ENCODE measurements around the gene ENDOG. TPM values are rescaled to one million over a fixed set of nuclear protein-coding genes. Genes with fewer than 3 reads are reported as not detected.

Gene ENDOG
- total RNA-seq, 1 experiment from 2014 or later: 16.7 TPM

GRCh38 chr9:128781187-128782070, 36.9 kb upstream of the ENDOG start:
- H3K79me2 ChIP-seq (ENCODE audit: insufficient read depth, low read length): no peaks in the 10 kb centered on the region
- no peak for TF ChIP-seq CTCF (conservative IDR thresholded peaks at IDR 0.05)
- WGBS (ENCODE audit: extremely low coverage, insufficient read length, low lambda C conversion rate): no CpG with 5 or more reads among the region's 7 CpGs
- H3K9ac ChIP-seq (ENCODE audit: extremely low read depth, insufficient read length, low read length): no peak overlapping the region
- H3K4me2 ChIP-seq (ENCODE audit: insufficient read depth, insufficient read length, low read length): no peak overlapping the region
- no peak overlapping the region for H4K91ac ChIP-seq (ENCODE audit: insufficient read length, low read depth, low read length)
- H3K27ac ChIP-seq (ENCODE audit: insufficient read length, low read depth, low read length): no peak overlapping the region
- no peak overlapping the region for H3K56ac ChIP-seq (ENCODE audit: insufficient read length, low read depth, low read length)
- H2BK12ac ChIP-seq (ENCODE audit: insufficient read length, low read depth, low read length): no peak overlapping the region
- no peak for DNase-seq
- no peak overlapping the region for H3K4me3 Mint-ChIP-seq
- no peaks in the 10 kb centered on the region for H4K20me1 ChIP-seq (ENCODE audit: control insufficient read depth, insufficient read depth, insufficient read length)
- peaks cover 0 to 2% (median 0%) of the 10 kb centered on the region in 3 experiments; a peak in 2 of 7 replicates for H3K36me3 Mint-ChIP-seq (ENCODE audit: insufficient read depth in 1 of 3, low read depth in 3 of 3)
- no peak overlapping the region for H4K8ac ChIP-seq (replicated peaks; ENCODE audit: insufficient read length, low read depth, low read length)
- no peak overlapping the region for H3K4ac ChIP-seq (ENCODE audit: low read depth, low read length)
- H3K18ac ChIP-seq (ENCODE audit: insufficient read length, low read depth, low read length): no peak overlapping the region
- no peaks in the 10 kb centered on the region for H3K4me1 ChIP-seq (ENCODE audit: insufficient read depth, low read length)
- H3K14ac ChIP-seq (ENCODE audit: insufficient read depth, low read length): no peak overlapping the region
- H2AFZ ChIP-seq (ENCODE audit: low read length): no peak overlapping the region
- no peak overlapping the region for H2AK5ac ChIP-seq (ENCODE audit: insufficient read length, low read length)
- H3K4me1 Mint-ChIP-seq: no peaks in the 10 kb centered on the region
- no peak overlapping the region for H2BK5ac ChIP-seq (ENCODE audit: insufficient read length, low read length)
- no peak overlapping the region for H2BK20ac ChIP-seq (ENCODE audit: low read depth, low read length, poor library complexity, severe bottlenecking)
- H3T11ph ChIP-seq (ENCODE audit: low read length): no peak overlapping the region
- no peak overlapping the region for H2BK120ac ChIP-seq (ENCODE audit: low read depth, low read length, poor library complexity, severe bottlenecking)
- no peaks in the 10 kb centered on the region for H3K9me3 ChIP-seq (ENCODE audit: control insufficient read depth, low read depth, low read length)
- no peak overlapping the region for H3K23ac ChIP-seq (ENCODE audit: insufficient read length, low read depth, low read length)
- no peak overlapping the region for H3K27ac Mint-ChIP-seq
- H4K5ac ChIP-seq (ENCODE audit: insufficient read length, low read depth, low read length): no peak overlapping the region
- H3K79me1 ChIP-seq (ENCODE audit: insufficient read depth, low read depth, low read length, poor library complexity, severe bottlenecking): no peaks in the 10 kb centered on the region
- peaks cover 16% of the 10 kb centered on the region in 2 experiments for H3K9me3 Mint-ChIP-seq
- H2BK15ac ChIP-seq (ENCODE audit: low read depth, low read length): no peak overlapping the region
- peaks cover 5% of the 10 kb centered on the region for H3K27me3 Mint-ChIP-seq (ENCODE audit: low read depth)
- H3K27me3 ChIP-seq (ENCODE audit: insufficient read depth, low read length): no peaks in the 10 kb centered on the region
- no peaks in the 10 kb centered on the region for H3K23me2 ChIP-seq (ENCODE audit: insufficient read length, low read depth, low read length, poor library complexity, severe bottlenecking)

Measured in H9 (cell line).